ENCODE measurements around the gene ATAD3C. TPM values are rescaled to one million over a fixed set of nuclear protein-coding genes. Genes with fewer than 3 reads are reported as not detected.
"Not testable (repeated sequence)": the region's sequence is repeated elsewhere in the genome, so short reads cannot be mapped to it uniquely, and the experiment has no call there.

ATAD3C gene
- total RNA-seq, 1 donor from 2014 or later, result 7.0 TPM

- no peak for DNase-seq (ENCODE audit: low spot score)
Observed at GRCh38 chr1:1507305-1507704, 57.8 kb downstream of the ATAD3C start.

GRCh38 chr1:1508775-1509464 is 59.4 kb downstream of the ATAD3C start:
- DNase-seq (ENCODE audit: low spot score), result not testable (repeated sequence)

GRCh38 chr1:1509465-1509850 is 60.0 kb downstream of the ATAD3C start:
- DNase-seq (ENCODE audit: low spot score), result not testable (repeated sequence)

GRCh38 chr1:1510912-1511532 is 61.5 kb downstream of the ATAD3C start:
- DNase-seq (ENCODE audit: low spot score), result no peak

DNA sequence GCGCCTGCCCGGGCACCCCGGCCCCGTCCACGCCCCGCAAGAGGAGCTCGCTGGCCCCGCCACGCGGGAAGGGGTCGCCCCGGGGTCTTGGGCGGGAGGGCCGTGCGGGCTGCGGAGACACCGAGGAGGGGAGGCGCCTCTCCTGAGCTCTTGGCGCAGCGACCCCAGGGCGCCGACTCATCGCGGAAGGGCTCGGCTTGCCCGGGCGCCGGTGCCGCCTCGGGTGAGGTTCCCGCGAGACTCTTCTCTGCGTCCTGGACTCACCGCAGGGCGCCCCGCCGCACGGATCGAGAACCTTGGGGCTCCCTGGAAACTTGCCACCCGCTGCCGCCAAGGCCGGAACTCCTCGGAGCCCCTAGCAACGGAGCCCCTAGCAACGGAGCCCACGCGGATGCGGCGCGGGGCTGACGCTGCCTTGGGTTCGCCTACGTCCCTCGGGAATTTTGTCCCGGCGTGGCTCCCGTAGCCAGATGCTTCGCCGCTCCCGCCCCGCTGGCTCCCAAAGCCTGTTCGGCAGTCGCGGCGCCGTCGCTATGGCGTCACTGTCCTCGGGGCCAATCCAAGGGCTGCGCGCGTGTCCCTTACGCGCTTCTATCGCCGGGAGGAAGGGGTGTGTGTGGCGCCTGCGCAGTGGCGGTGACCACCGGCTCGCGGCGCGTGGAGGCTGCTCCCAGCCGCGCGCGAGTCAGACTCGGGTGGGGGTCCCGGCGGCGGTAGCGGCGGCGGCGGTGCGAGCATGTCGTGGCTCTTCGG is 62.2 kb downstream of the ATAD3C start, which contains the start of gene ATAD3A:
ATAD3A (plus strand) TSS at position 630 of the 753 bp plus-strand sequence; CDS start at position 737, 107 bp downstream.
- peak; percentile 99 for DNase-seq (ENCODE audit: low spot score)

DNA sequence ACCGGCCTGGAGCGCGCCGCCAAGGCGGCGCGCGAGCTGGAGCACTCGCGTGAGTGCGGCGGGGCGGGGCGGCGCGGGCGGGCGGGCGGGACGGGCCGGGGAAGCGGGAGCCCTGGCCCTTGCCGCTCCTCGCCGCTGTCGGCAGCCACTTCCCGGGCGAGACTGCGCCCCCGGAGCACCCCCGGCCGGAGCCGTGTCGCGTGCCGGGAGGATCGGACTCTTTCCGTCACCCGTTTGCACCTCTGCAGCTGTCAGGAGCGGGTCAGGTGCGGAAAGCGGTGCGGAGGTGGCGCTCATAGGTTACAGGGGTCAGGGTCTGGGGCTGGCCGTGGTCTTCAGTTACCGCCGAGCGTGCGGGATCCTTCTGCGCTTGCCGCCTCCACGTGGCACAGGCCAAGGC is 62.9 kb downstream of the ATAD3C start:
- not testable (repeated sequence) for DNase-seq (ENCODE audit: low spot score)

GRCh38 chr1:1513675-1514074 is 64.2 kb downstream of the ATAD3C start:
- not testable (repeated sequence) for DNase-seq (ENCODE audit: low spot score)

DNA sequence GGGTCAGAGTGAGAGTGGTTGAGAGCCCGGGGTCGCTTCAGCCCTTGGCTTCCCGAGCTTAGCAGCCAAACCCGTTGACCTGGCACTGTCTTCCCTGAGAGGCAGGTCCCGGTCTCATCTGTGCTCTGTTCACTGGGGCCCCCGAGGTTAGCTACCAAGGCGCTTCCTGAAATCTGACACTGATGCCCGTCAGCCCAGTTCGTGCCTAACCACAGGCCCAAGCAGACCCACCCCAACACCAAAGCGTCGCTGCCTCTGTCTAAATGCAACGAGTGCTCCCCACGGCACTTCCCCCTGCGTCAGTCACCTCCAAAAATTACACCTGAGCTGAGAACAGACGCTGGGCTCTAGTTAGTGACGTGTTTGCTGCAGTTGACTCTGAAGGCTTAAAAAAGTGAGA is 64.9 kb downstream of the ATAD3C start:
- not testable (repeated sequence) for DNase-seq (ENCODE audit: low spot score)

GRCh38 chr1:1516923-1517322 is 67.4 kb downstream of the ATAD3C start:
- not testable (repeated sequence) for DNase-seq (ENCODE audit: low spot score)

DNA sequence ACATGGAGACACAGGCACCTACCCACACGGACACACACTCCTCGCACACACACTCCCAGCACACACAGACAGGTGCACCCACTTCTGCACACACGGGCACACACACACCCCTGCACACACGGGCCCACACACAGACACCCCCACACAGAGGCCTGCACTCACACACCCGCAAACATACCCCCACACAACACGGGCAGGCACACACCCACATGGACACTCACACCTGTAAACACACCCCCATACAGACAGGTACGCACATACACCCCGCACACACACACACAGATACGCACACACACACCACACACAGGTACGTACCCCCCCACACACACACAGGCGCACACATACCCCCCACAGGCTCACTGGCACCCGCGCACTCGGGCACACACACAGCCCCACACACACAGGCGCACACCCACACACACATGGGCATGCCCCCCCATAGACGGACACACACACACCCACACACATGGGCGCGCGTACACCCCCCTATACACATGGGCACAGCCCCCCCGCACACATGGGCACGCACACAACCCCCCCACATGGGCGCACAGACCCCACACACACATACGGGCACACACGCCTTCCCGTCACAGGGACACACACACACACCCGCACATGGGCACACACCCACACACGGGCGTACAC is 68.6 kb downstream of the ATAD3C start:
- no peak for DNase-seq (ENCODE audit: low spot score)

DNA sequence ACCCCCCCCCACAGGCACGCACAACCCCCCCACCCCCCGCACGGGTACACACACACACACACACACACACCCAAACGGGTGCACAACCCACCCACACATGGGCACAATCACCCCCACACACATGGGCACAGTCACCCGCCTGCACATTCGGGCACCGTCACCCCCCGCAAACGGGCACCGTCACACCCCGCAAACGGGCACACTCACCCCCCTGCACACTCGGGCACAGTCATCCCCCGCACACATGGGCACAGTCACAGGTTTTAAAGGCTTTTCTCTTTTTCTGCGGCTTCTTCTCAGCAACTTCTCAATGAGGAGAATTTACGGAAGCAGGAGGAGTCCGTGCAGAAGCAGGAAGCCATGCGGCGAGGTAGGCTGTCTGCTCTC is 69.1 kb downstream of the ATAD3C start:
- not testable (repeated sequence) for DNase-seq (ENCODE audit: low spot score)

Other genes starting within 250 kb of the ATAD3C start
- 1.1 TPM for gene TNFRSF18, start 243.1 kb upstream of the ATAD3C start, total RNA-seq
- gene TNFRSF4, start 235.5 kb upstream of the ATAD3C start, total RNA-seq, result 2.6 TPM
- 190 TPM for gene SDF4, start 217.7 kb upstream of the ATAD3C start, total RNA-seq
- gene B3GALT6, start 217.5 kb upstream of the ATAD3C start, total RNA-seq, result 16.1 TPM
- 4.9 TPM for gene C1QTNF12, start 203.0 kb upstream of the ATAD3C start, total RNA-seq
- 68.9 TPM for gene UBE2J2, start 175.8 kb upstream of the ATAD3C start, total RNA-seq
- 7.9 TPM for gene SCNN1D, start 169.3 kb upstream of the ATAD3C start, total RNA-seq
- 86.6 TPM for gene ACAP3, start 141.8 kb upstream of the ATAD3C start, total RNA-seq
- 19.0 TPM for gene PUSL1, start 141.1 kb upstream of the ATAD3C start, total RNA-seq
- gene INTS11, start 125.0 kb upstream of the ATAD3C start, total RNA-seq, result 121 TPM
- 36.1 TPM for gene CPTP, start 124.9 kb upstream of the ATAD3C start, total RNA-seq
- 0.40 TPM for gene TAS1R3, start 118.4 kb upstream of the ATAD3C start, total RNA-seq
- gene DVL1, start 100.3 kb upstream of the ATAD3C start, total RNA-seq, result 72.7 TPM
- 73.1 TPM for gene MXRA8, start 91.1 kb upstream of the ATAD3C start, total RNA-seq
- 135 TPM for gene AURKAIP1, start 74.5 kb upstream of the ATAD3C start, total RNA-seq
- gene CCNL2, start 50.4 kb upstream of the ATAD3C start, total RNA-seq, result 194 TPM
- gene MRPL20, start 42.4 kb upstream of the ATAD3C start, total RNA-seq, result 99.2 TPM
- gene ANKRD65, start 28.4 kb upstream of the ATAD3C start, total RNA-seq, result 10.1 TPM
- gene VWA1, start 14.0 kb upstream of the ATAD3C start, total RNA-seq, result 122 TPM
- 20.3 TPM for gene ATAD3B, start 22.1 kb downstream of the ATAD3C start, total RNA-seq
- gene ATAD3A, start 62.5 kb downstream of the ATAD3C start, total RNA-seq, result 27.9 TPM
- 4.7 TPM for gene TMEM240, start 90.9 kb downstream of the ATAD3C start, total RNA-seq
- gene SSU72, start 125.2 kb downstream of the ATAD3C start, total RNA-seq, result 117 TPM
- gene FNDC10, start 150.4 kb downstream of the ATAD3C start, total RNA-seq, result 4.6 TPM
- gene MIB2, start 165.8 kb downstream of the ATAD3C start, total RNA-seq, result 135 TPM
- gene MMP23B, start 182.5 kb downstream of the ATAD3C start, total RNA-seq, result 56.0 TPM
- gene CDK11B, start 209.3 kb downstream of the ATAD3C start, total RNA-seq, result 24.2 TPM
- 108 TPM for gene SLC35E2B, start 243.1 kb downstream of the ATAD3C start, total RNA-seq

All from mucosa of gallbladder (tissue), 1 donor.